SJCRH30 (cell line): ENCODE measurements around the gene TMF1. TPM values are rescaled to one million over a fixed set of nuclear protein-coding genes. Genes with fewer than 3 reads are reported as not detected.

Experiments
- DNase-seq, 2 experiments: peaks; one replicate each; pipeline ENCODE4 v3.0.0-alpha.2; 2015 to 2020
- H3K27ac ChIP-seq: fragments of 250-450 bp; sonication (Bioruptor Pico); 2 replicates; pipeline ENCODE4 v1.5.1; 2020; ENCODE audit warnings: mild to moderate bottlenecking, moderate library complexity
- H3K27me3 ChIP-seq: fragments of 250-450 bp; sonication (Bioruptor Pico); 2 replicates; pipeline ENCODE4 v1.5.1; 2020; ENCODE audit warnings: mild to moderate bottlenecking, moderate library complexity
- H3K36me3 ChIP-seq: fragments of 250-450 bp; sonication (Bioruptor Pico); 2 replicates; pipeline ENCODE4 v1.5.1; 2020; ENCODE audit warnings: mild to moderate bottlenecking, moderate library complexity
- H3K4me1 ChIP-seq: fragments of 250-450 bp; sonication (Bioruptor Pico); 2 replicates; pipeline ENCODE4 v1.5.1; 2020; ENCODE audit warnings: mild to moderate bottlenecking, moderate library complexity
- H3K4me3 ChIP-seq: fragments of 250-450 bp; sonication (Bioruptor Pico); 2 replicates; pipeline ENCODE4 v1.5.1; 2020; ENCODE audit warnings: mild to moderate bottlenecking, moderate library complexity
- H3K9me3 ChIP-seq: fragments of 250-450 bp; sonication (Bioruptor Pico); replicated peaks from 2 replicates; pipeline ENCODE4 v1.5.1; 2020; ENCODE audit warnings: mild to moderate bottlenecking, moderate library complexity
- total RNA-seq: library from RNA; depleted of rRNA; stranded (reverse); fragments of >200 nt; shearing (Covaris generic); gene quantifications from 2 replicates; pipeline ENCODE4 v1.2.3, GENCODE V29; 2014; rRNA removed

TMF1 gene, protein sequence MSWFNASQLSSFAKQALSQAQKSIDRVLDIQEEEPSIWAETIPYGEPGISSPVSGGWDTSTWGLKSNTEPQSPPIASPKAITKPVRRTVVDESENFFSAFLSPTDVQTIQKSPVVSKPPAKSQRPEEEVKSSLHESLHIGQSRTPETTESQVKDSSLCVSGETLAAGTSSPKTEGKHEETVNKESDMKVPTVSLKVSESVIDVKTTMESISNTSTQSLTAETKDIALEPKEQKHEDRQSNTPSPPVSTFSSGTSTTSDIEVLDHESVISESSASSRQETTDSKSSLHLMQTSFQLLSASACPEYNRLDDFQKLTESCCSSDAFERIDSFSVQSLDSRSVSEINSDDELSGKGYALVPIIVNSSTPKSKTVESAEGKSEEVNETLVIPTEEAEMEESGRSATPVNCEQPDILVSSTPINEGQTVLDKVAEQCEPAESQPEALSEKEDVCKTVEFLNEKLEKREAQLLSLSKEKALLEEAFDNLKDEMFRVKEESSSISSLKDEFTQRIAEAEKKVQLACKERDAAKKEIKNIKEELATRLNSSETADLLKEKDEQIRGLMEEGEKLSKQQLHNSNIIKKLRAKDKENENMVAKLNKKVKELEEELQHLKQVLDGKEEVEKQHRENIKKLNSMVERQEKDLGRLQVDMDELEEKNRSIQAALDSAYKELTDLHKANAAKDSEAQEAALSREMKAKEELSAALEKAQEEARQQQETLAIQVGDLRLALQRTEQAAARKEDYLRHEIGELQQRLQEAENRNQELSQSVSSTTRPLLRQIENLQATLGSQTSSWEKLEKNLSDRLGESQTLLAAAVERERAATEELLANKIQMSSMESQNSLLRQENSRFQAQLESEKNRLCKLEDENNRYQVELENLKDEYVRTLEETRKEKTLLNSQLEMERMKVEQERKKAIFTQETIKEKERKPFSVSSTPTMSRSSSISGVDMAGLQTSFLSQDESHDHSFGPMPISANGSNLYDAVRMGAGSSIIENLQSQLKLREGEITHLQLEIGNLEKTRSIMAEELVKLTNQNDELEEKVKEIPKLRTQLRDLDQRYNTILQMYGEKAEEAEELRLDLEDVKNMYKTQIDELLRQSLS
- total RNA-seq = 9.5 and 12.7 TPM in 2 replicates

DNA sequence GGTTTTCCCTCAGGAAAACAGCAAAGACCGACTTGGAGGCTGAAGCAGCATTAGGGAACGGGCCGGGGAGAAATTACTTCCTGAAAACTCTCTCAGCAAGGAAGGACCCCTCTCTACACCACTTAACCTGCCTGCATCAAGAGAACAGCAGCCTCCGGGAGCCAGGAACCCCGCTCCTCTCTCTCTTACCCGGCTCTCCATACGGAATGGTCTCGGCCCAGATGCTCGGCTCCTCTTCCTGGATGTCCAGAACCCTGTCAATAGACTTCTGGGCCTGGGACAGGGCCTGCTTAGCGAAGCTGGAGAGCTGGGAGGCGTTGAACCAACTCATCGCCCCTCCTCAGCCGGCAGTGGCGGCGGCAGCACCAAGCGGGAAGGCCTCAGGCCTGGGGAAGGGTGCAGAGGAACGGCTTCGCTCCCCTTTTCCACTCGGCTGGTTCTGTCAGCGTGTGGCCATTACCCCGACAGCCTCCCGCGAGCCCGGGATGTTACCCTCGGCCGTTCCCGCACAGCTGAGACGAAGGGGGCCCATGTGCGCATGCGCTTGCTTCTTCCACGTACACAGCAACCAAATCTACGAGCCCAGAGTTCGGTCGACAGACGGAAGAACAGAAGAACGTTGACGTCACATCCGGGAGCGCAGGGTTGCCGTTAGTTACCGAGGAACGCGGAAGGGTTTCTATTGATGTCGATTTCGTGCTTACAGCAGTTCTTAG is at the start of gene TMF1:
TSS of gene TMF1 (minus strand) at position 578 of the 716 bp plus-strand sequence. CDS start at position 331, 247 bp downstream.
- DNase-seq = peak; percentile 93 to 95
- peak within 1 kb of the TSS; percentile 62 for H3K27ac ChIP-seq
- peaks cover 12% of the 10 kb centered on the region; the same call in 1 of the 2 replicates for H3K36me3 ChIP-seq

GRCh38 chr3:69099576-69099975 is 47.4 kb upstream of the TMF1 start:
- H3K27me3 ChIP-seq = no peaks in the 10 kb centered on the region
- peaks cover 4% of the 10 kb centered on the region; the same call in 1 of the 2 replicates for H3K4me1 ChIP-seq
- no peaks in the 10 kb centered on the region; the same call in 1 of the 2 replicates for H3K36me3 ChIP-seq
- H3K9me3 ChIP-seq = no peaks in the 10 kb centered on the region
- H3K27ac ChIP-seq = no peak overlapping the region
- no peak overlapping the region for H3K4me3 ChIP-seq
- no peak for DNase-seq

More for the DNA sequence above, at the start of gene TMF1:
- Histone ChIP-seq H3K4me3 (peak within 1 kb of the TSS; percentile 90), H3K27me3 (no peaks in the 10 kb centered on the region), H3K9me3 (no peaks in the 10 kb centered on the region), H3K4me1 (0 out of 2 replicates have a peak, but pooled peaks cover 4% of the 10 kb centered on the region)

- peaks cover 4% of the 10 kb centered on the region; the same call in 1 of the 2 replicates for H3K4me1 ChIP-seq
- no peak overlapping the region for H3K4me3 ChIP-seq
- H3K9me3 ChIP-seq = no peaks in the 10 kb centered on the region
- H3K27me3 ChIP-seq = no peaks in the 10 kb centered on the region
- no peak for DNase-seq
- H3K27ac ChIP-seq = no peak overlapping the region
- H3K36me3 ChIP-seq = no peaks in the 10 kb centered on the region; the same call in 1 of the 2 replicates
Observed at GRCh38 chr3:69097407-69098086, 45.4 kb upstream of the TMF1 start.

DNA sequence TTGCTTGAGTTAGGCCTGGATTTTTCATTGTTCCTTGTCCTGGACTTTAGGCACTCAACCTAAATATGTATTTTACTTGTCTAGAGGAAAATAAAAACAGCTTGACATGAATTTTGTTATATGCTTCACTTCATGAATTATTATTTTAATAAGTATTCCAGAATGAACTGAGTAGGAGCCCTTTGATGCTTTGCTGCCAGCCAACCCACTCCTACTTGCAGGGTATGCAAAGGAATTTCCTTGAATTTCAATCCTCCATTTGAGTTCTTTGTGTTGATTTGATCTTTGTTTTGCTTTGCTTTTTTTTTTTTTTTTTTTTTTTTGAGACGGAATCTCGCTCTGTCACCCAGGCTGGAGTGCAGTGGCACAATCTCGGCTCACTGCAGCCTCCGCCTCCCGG is 44.2 kb upstream of the TMF1 start:
- Histone ChIP-seq H3K4me3 (no peak overlapping the region), H3K36me3 (no peaks in the 10 kb centered on the region), H3K4me1 (peaks cover 12% of the 10 kb centered on the region), H3K9me3 (no peaks in the 10 kb centered on the region), H3K27ac (no peak overlapping the region), H3K27me3 (no peaks in the 10 kb centered on the region)
- no peak for DNase-seq

- Histone ChIP-seq H3K4me3 (no peak overlapping the region), H3K9me3 (no peaks in the 10 kb centered on the region), H3K36me3 (no peaks in the 10 kb centered on the region), H3K27ac (no peak overlapping the region), H3K27me3 (no peaks in the 10 kb centered on the region), H3K4me1 (peaks cover 12% of the 10 kb centered on the region)
- DNase-seq = peak; percentile 7 to 16
Observed at GRCh38 chr3:69095636-69096035, 43.5 kb upstream of the TMF1 start.

GRCh38 chr3:69094467-69095205 is 42.5 kb upstream of the TMF1 start:
- peaks cover 12% of the 10 kb centered on the region for H3K4me1 ChIP-seq
- no peak overlapping the region for H3K27ac ChIP-seq
- no peaks in the 10 kb centered on the region for H3K9me3 ChIP-seq
- DNase-seq = no peak
- H3K4me3 ChIP-seq = no peak overlapping the region
- H3K27me3 ChIP-seq = no peaks in the 10 kb centered on the region
- no peaks in the 10 kb centered on the region for H3K36me3 ChIP-seq

- no peaks in the 10 kb centered on the region for H3K36me3 ChIP-seq
- peaks cover 12% of the 10 kb centered on the region for H3K4me1 ChIP-seq
- no peaks in the 10 kb centered on the region for H3K27me3 ChIP-seq
- H3K9me3 ChIP-seq = no peaks in the 10 kb centered on the region
- DNase-seq = no peak
- H3K4me3 ChIP-seq = no peak overlapping the region
- H3K27ac ChIP-seq = no peak overlapping the region
Observed at GRCh38 chr3:69092030-69092516, 39.9 kb upstream of the TMF1 start.

DNA sequence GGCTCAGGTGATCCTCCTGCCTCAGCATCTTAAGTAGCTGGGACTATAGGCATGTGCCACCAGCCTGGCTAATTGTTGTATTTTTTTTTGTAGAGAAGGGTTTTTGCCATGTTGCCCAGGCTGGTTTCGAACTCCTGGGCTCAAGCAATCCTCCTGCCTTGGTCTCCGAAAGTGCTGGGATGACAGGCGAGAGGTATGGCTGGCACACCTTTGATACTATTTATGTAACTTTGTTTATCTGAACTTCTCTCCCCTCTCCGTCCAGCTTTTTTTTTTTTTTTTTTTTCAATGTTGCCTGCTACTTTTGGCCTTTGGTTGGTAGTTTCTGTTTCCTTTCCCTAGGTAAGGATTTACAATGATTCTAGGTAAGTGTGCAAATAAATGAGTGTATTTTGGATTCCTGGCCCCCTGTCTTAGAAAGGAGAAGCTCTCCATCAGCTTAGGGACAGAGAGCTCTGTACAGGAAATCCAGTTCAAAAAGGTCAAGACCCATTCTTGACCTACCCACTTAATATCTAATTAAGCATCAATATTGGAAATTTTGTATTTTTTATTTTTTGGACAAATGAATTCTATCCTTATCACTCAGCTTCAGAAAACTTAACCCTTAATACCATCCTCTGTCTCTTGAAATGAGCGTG is 39.4 kb upstream of the TMF1 start:
- DNase-seq = no peak
- H3K9me3 ChIP-seq = no peaks in the 10 kb centered on the region
- no peaks in the 10 kb centered on the region for H3K36me3 ChIP-seq
- no peak overlapping the region for H3K27ac ChIP-seq
- H3K4me3 ChIP-seq = no peak overlapping the region
- peaks cover 12% of the 10 kb centered on the region for H3K4me1 ChIP-seq
- no peaks in the 10 kb centered on the region for H3K27me3 ChIP-seq

DNA sequence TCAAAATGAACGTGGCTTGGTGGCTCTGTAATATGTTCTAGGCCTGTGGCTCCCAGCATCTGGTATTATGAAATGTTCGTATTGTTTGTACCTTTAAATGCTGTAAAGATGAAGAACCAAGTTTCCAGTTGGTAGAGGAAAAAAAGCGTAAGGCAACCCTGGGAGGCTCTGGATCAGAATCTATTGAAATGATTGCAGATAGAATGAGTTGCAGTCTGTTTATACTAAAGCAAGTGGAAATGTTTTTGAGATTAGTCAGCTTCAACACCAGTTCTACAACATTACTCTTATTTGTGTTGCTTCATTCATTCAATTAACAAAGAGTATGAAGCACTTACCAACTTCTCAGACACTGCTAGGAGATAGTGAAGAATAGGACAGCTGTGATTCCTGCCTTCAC is 37.9 kb upstream of the TMF1 start:
- no peak overlapping the region for H3K27ac ChIP-seq
- H3K9me3 ChIP-seq = no peaks in the 10 kb centered on the region
- H3K27me3 ChIP-seq = no peaks in the 10 kb centered on the region
- H3K4me3 ChIP-seq = no peak overlapping the region
- DNase-seq = no peak
- H3K36me3 ChIP-seq = no peaks in the 10 kb centered on the region
- peaks cover 8% of the 10 kb centered on the region; the same call in 1 of the 2 replicates for H3K4me1 ChIP-seq

DNA sequence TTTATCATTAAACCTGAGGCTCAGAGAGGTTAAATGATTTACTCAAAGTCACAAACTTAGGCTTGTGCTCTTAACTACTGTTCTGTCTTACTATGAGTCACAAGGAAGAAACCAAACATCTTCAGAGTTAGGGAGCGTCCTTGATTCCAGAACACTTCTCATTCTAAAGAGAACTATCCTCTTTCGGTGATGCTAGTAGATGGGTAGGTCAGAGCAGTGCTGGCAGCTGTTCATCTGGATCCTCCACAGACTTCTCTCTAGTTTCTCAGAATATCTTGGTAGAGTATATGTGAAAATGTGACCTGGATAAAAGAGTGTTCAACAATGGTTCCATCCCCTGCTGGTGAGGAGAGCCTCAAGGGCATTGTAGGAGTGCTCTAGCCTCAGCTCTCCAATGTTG is 35.9 kb upstream of the TMF1 start:
- no peak for DNase-seq
- Histone ChIP-seq H3K9me3 (no peaks in the 10 kb centered on the region), H3K4me3 (no peak overlapping the region), H3K27me3 (no peaks in the 10 kb centered on the region), H3K27ac (no peak overlapping the region), H3K4me1 (peaks cover 13% of the 10 kb centered on the region), H3K36me3 (no peaks in the 10 kb centered on the region)

- Histone ChIP-seq H3K4me3 (no peak overlapping the region), H3K36me3 (no peaks in the 10 kb centered on the region), H3K27ac (no peak overlapping the region), H3K9me3 (no peaks in the 10 kb centered on the region), H3K27me3 (no peaks in the 10 kb centered on the region), H3K4me1 (peaks cover 14% of the 10 kb centered on the region)
- DNase-seq = no peak
Observed at GRCh38 chr3:69087030-69087791, 35.1 kb upstream of the TMF1 start.
